Mucosa of rectum (tissue), 2 donors: ENCODE data around the gene SRPK3.
"Not testable (repeated sequence)": the region's sequence is repeated elsewhere in the genome, so short reads cannot be mapped to it uniquely, and the experiment has no call there.

Source experiments
- H3K27ac ChIP-seq, 2 donors: one replicate each; pipeline ENCODE4 v1.7.0; 2013; ENCODE audit warnings: inconsistent platforms in 2 of 2, low read depth in 2 of 2, low read length in 2 of 2
- H3K27me3 ChIP-seq, 2 donors: one replicate each; pipeline ENCODE4 v1.7.0; 2013; ENCODE audit warnings: low read length in 2 of 2; ENCODE audit not compliant: control insufficient read depth in 2 of 2, insufficient read depth in 2 of 2
- H3K36me3 ChIP-seq, 2 donors: one replicate each; pipeline ENCODE4 v1.7.0; 2013; ENCODE audit warnings: low read length in 2 of 2; ENCODE audit not compliant: control insufficient read depth in 2 of 2, insufficient read depth in 2 of 2
- H3K4me1 ChIP-seq, 2 donors: one replicate each; pipeline ENCODE4 v1.7.0; 2013; ENCODE audit warnings: low read length in 2 of 2, mild to moderate bottlenecking in 1 of 2; ENCODE audit not compliant: control insufficient read depth in 2 of 2, insufficient read depth in 2 of 2
- H3K4me3 ChIP-seq, 2 donors: one replicate each; pipeline ENCODE4 v1.7.0; 2013; ENCODE audit warnings: low read length in 2 of 2
- H3K9ac ChIP-seq, 2 donors: one replicate each; pipeline ENCODE4 v1.7.0; 2013; ENCODE audit warnings: low read length in 2 of 2, low read depth in 1 of 2, mild to moderate bottlenecking in 1 of 2
- H3K9me3 ChIP-seq, 2 donors: one replicate each; pipeline ENCODE4 v1.7.0; 2013; ENCODE audit warnings: low read length in 2 of 2; ENCODE audit not compliant: control insufficient read depth in 2 of 2
- donor health status: healthy.
- donor health status: Normal muscosa, but diverticular disease.

SRPK3 gene

DNA sequence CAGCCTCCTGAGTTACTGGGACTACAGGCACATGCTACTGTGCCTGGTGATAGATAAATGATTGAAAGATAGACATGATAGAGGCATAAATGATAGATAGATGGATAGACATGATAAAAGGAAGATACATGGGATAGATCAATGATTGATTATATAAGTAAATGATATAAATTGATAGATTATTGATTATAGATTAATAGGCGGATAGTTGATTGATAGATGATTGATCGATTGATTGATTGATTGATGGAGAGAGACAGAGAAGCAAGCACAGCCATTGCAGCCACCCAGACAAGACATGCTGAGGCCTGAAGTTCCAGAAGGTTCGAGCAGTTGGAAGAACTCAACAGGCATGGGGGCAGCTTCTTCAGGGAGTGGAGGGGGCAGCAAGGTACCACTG, 34.5 kb upstream of the SRPK3 start:
- H3K27ac ChIP-seq, result no peak overlapping the region
- H3K4me3 ChIP-seq, result no peak overlapping the region
- no peak overlapping the region for H3K9ac ChIP-seq
- peaks cover 3 to 4% of the 10 kb centered on the region in 2 donors for H3K4me1 ChIP-seq
- no peaks in the 10 kb centered on the region for H3K9me3 ChIP-seq
- H3K36me3 ChIP-seq, result no peaks in the 10 kb centered on the region
- peaks cover 0 to 2% of the 10 kb centered on the region in 2 donors for H3K27me3 ChIP-seq

GRCh38 chrX:153746991-153747390, 33.9 kb upstream of the SRPK3 start:
- H3K9me3 ChIP-seq, H3K4me3 ChIP-seq, H3K27ac ChIP-seq, H3K27me3 ChIP-seq, H3K36me3 ChIP-seq, H3K4me1 ChIP-seq, H3K9ac ChIP-seq: not testable (repeated sequence)

GRCh38 chrX:153749017-153749416, 31.8 kb upstream of the SRPK3 start:
- not testable (repeated sequence) for H3K27me3 ChIP-seq, H3K27ac ChIP-seq, H3K4me1 ChIP-seq, H3K9me3 ChIP-seq, H3K4me3 ChIP-seq, H3K9ac ChIP-seq, H3K36me3 ChIP-seq

DNA sequence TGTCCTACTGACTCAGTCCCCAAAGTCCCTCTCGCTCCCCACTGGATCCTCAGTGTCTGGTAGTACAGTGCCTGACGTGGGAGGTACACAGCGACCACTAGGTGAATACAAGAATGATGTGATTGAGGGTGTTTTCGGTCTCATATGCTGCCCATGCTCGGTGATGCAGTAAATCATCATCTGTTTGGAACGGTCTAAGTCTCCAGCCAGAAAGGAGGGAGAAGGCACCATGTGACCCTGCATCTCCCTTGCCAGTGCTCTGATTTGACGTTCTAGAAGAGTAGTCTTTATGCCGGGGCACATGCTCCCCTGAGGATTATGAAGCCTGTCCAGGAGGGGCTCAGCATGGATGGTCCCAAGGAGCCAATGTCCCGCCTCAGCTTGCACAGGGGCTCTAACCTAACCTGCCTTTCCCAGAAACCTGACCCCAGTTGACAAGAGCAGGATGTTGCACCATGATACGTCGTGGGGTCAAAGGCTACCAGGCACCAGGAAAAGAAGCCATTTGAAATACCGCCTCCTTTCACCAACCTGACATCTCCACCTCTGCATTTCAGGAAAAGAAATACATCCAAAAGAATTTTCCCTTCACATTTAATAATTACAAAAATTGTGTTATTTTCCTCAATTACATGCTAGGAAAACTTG, 30.6 kb upstream of the SRPK3 start:
- H3K4me3 ChIP-seq, result no peak overlapping the region
- H3K36me3 ChIP-seq, result no peaks in the 10 kb centered on the region
- H3K4me1 ChIP-seq, result no peaks in the 10 kb centered on the region
- peaks cover 0 to 2% of the 10 kb centered on the region in 2 donors for H3K27me3 ChIP-seq
- H3K9ac ChIP-seq, result no peak overlapping the region
- no peak overlapping the region for H3K27ac ChIP-seq
- H3K9me3 ChIP-seq, result no peaks in the 10 kb centered on the region

DNA sequence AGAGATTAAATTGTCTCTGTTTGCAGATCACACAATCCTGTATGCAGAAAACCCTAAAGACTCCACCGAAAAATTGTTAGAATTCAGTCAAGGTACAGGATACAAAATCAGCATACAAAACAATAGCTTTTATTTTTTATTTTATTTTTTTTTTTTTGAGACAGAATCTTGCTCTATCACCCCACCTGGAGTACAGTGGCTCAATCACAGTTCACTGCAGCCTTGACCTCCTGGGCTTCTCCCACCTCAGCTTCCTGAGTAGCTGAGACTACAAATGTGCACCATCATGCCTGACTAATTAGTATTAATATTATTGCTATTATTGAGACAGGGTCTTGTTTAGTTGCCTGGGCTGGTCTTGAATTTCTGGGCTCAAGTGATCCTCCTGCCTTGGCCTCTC, 25.7 kb upstream of the SRPK3 start:
- Histone ChIP-seq H3K9me3 (peaks cover 0 to 2% of the 10 kb centered on the region in 2 donors), H3K4me1 (no peaks in the 10 kb centered on the region), H3K9ac (no peak overlapping the region), H3K27ac (no peak overlapping the region), H3K27me3 (peaks cover 0 to 2% of the 10 kb centered on the region in 2 donors), H3K36me3 (no peaks in the 10 kb centered on the region), H3K4me3 (no peak overlapping the region)

- Histone ChIP-seq H3K4me3 (no peak overlapping the region), H3K9ac (no peak overlapping the region), H3K4me1 (peaks cover 0 to 4% of the 10 kb centered on the region in 2 donors), H3K36me3 (no peaks in the 10 kb centered on the region), H3K9me3 (no peaks in the 10 kb centered on the region), H3K27me3 (peaks cover 0 to 2% of the 10 kb centered on the region in 2 donors), H3K27ac (no peak overlapping the region)
Measured at GRCh38 chrX:153761863-153762262, 19.0 kb upstream of the SRPK3 start.

GRCh38 chrX:153762626-153763173, 18.1 kb upstream of the SRPK3 start:
- Histone ChIP-seq H3K27ac (no peak overlapping the region), H3K4me3 (no peak overlapping the region), H3K4me1 (peaks cover 0 to 4% of the 10 kb centered on the region in 2 donors), H3K36me3 (no peaks in the 10 kb centered on the region), H3K9me3 (no peaks in the 10 kb centered on the region), H3K27me3 (peaks cover 0 to 2% of the 10 kb centered on the region in 2 donors), H3K9ac (no peak overlapping the region)

DNA sequence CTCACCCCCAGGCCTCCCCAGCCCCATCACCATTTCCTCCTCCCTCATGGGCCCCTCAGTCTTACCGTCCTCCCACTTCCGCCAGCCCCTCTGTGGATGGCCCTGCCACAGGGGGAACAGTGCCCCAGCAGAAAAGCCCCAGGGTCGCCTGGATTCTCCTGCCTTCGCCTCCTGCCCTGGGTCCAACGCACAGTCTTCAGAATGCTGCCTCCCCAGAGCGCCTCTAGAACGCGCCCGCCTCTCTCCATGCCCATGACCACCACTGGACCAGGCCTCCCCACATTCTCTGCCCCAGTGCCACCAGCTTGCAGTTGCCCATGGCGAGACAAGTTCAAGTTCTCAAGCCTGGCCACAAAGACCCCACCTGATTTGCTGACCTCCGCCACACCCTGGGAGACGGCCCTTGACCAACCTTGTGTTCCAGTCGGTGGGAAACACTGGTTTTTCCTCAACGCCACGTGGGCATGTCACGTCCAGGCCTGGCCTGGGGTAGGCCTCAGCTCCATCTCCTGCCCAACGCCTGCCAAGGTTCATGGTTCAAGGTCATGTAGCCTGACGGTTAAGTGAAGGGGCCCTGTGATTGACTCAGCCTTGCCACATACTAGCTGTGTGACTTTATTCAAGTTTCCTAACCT, 17.4 kb upstream of the SRPK3 start:
- Histone ChIP-seq H3K36me3 (no peaks in the 10 kb centered on the region), H3K9ac (no peak overlapping the region), H3K9me3 (no peaks in the 10 kb centered on the region), H3K4me3 (no peak overlapping the region), H3K27ac (no peak overlapping the region), H3K27me3 (peaks cover 0 to 2% of the 10 kb centered on the region in 2 donors), H3K4me1 (peaks cover 0 to 4% of the 10 kb centered on the region in 2 donors)

- Histone ChIP-seq H3K9ac (no peak within 1 kb of the TSS), H3K4me1 (peaks cover 0 to 4% of the 10 kb centered on the region in 2 donors), H3K27ac (peak within 1 kb of the TSS in 1 of 2 donors; percentile 9), H3K36me3 (no peaks in the 10 kb centered on the region), H3K4me3 (no peak within 1 kb of the TSS), H3K9me3 (no peaks in the 10 kb centered on the region), H3K27me3 (peaks cover 0 to 4% of the 10 kb centered on the region in 2 donors)
Measured at GRCh38 chrX:153763989-153764755, 16.7 kb upstream of the SRPK3 start, which contains the start of gene PLXNB3. Gene PLXNB3 (plus strand): TSS chrX:153764249. CDS start chrX:153765536, 1,287 bp downstream.

- H3K27ac ChIP-seq, result peak overlapping the region in 1 of 2 donors; percentile 9
Measured at GRCh38 chrX:153764786-153765137, 16.1 kb upstream of the SRPK3 start.

More at GRCh38 chrX:153764786-153765137, 16.1 kb upstream of the SRPK3 start:
- H3K4me3 ChIP-seq, result no peak overlapping the region
- H3K9me3 ChIP-seq, result no peaks in the 10 kb centered on the region
- no peak overlapping the region for H3K9ac ChIP-seq
- H3K27me3 ChIP-seq, result peaks cover 0 to 4% of the 10 kb centered on the region in 2 donors
- no peaks in the 10 kb centered on the region for H3K36me3 ChIP-seq
- H3K4me1 ChIP-seq, result peaks cover 0 to 4% of the 10 kb centered on the region in 2 donors
